Measurements from ENCODE around the gene COA6. TPM values are rescaled to one million over a fixed set of nuclear protein-coding genes. Genes with fewer than 3 reads are reported as not detected.

The COA6 gene
- total and polyA plus RNA-seq, 2 of the 13 experiments (the other 11 are each of a cell fraction or from before 2014, with no cell fraction given), result 32.4 to 104 TPM

GRCh38 chr1:234355782-234356510, 17.3 kb upstream of the COA6 start (continued):
- TF ChIP-seq ZNF280D (CRISPR knock-in tag; IDR thresholded peaks at IDR 0.05) (no peak), ZBTB49 (CRISPR knock-in tag; IDR thresholded peaks at IDR 0.05; ENCODE audit: borderline replicate concordance) (no peak), EHMT2 (IDR thresholded peaks at IDR 0.05; ENCODE audit: borderline replicate concordance, low read depth, low read length) (no peak), FOXA1 (IDR thresholded peaks at IDR 0.05) (no peak), FOXA1 (CRISPR knock-in tag; IDR thresholded peaks at IDR 0.05) (peak; percentile 59; the same call in 1 of the 2 replicates), JARID2 (CRISPR knock-in tag; IDR thresholded peaks at IDR 0.05; ENCODE audit: insufficient replicate concordance) (no peak), HCFC1 (IDR thresholded peaks at IDR 0.05; ENCODE audit: low read depth, low read length) (no peak), ZNF841 (CRISPR knock-in tag; IDR thresholded peaks at IDR 0.05; ENCODE audit: borderline replicate concordance) (no peak), ZFP82 (CRISPR knock-in tag; IDR thresholded peaks at IDR 0.05; ENCODE audit: borderline replicate concordance) (no peak), TBX2 (CRISPR knock-in tag; IDR thresholded peaks at IDR 0.05; ENCODE audit: borderline replicate concordance) (peak; percentile 17; the same call in 1 of the 2 replicates), MYPOP (CRISPR knock-in tag; IDR thresholded peaks at IDR 0.05) (no peak), ZNF572 (CRISPR knock-in tag; IDR thresholded peaks at IDR 0.05) (no peak), STAT5B (CRISPR knock-in tag; IDR thresholded peaks at IDR 0.05) (no peak), FOXM1 (CRISPR knock-in tag; IDR thresholded peaks at IDR 0.05) (no peak), GATAD2A (CRISPR knock-in tag; IDR thresholded peaks at IDR 0.05) (peak; percentile 25; the same call in 1 of the 2 replicates), PCBP2 (optimal IDR thresholded peaks at IDR 0.05; ENCODE audit: low read depth, low read length, poor library complexity, severe bottlenecking) (no peak), PLSCR1 (CRISPR knock-in tag; IDR thresholded peaks at IDR 0.05; ENCODE audit: borderline replicate concordance) (no peak), SAP130 (CRISPR knock-in tag; IDR thresholded peaks at IDR 0.05; ENCODE audit: low read depth) (0 out of 2 replicates have a peak, but pooled peaks have one; percentile 26), THRA (CRISPR knock-in tag; IDR thresholded peaks at IDR 0.05; ENCODE audit: borderline replicate concordance) (no peak), ZNF138 (CRISPR knock-in tag; IDR thresholded peaks at IDR 0.05; ENCODE audit: low read depth) (no peak), SIX4 (CRISPR knock-in tag; IDR thresholded peaks at IDR 0.05) (no peak), ZNF530 (CRISPR knock-in tag; IDR thresholded peaks at IDR 0.05; ENCODE audit: low read depth) (no peak)

Data from HepG2 (cell line).